ENCODE data around the gene PRR19.

- no peak for TF ChIP-seq CTCF (IDR thresholded peaks at IDR 0.05)
- no peak for TF ChIP-seq POLR2A (IDR thresholded peaks at IDR 0.05)
These were observed 28.9 kb upstream of the PRR19 start for GRCh38 chr19:42272989-42273406.

Data from suprapubic skin (tissue), 3 donors.